CD4-positive, CD25-positive, alpha-beta regulatory T cell (primary cell): ENCODE measurements around the gene PEX11G. TPM values are rescaled to one million over a fixed set of nuclear protein-coding genes. Genes with fewer than 3 reads are reported as not detected.
A peak's percentile ranks its signal among the peaks of the same experiment; 100 is the strongest.

Source experiments
- ATAC-seq, 2 donors: fragments of 150-1000 bp; cut with Tn5 transposase; one replicate each; pipeline ENCODE4 v1.10.0; 2021; ENCODE audit warnings: low read depth in 2 of 2, moderate number of reproducible peaks in 2 of 2, moderate library complexity in 1 of 2
- DNase-seq, 3 donors: peaks; one replicate each; pipeline versions ENCODE4 v3.0.0 to v3.0.0-alpha.2; 2012 to 2022; ENCODE audit warnings: mixed read lengths in 1 of 3
- H3K27ac ChIP-seq: one replicate; pipeline ENCODE4 v1.7.0; 2013; ENCODE audit warnings: mild to moderate bottlenecking, low read length; ENCODE audit not compliant: insufficient read depth, poor library complexity, severe bottlenecking
- H3K27me3 ChIP-seq: one replicate; pipeline ENCODE4 v1.7.0; 2013; ENCODE audit warnings: low read length; ENCODE audit not compliant: control insufficient read depth, insufficient read depth
- H3K36me3 ChIP-seq: one replicate; pipeline ENCODE4 v1.7.0; 2013; ENCODE audit warnings: mild to moderate bottlenecking, low read length, moderate library complexity; ENCODE audit not compliant: control insufficient read depth, insufficient read depth
- H3K4me1 ChIP-seq: 2 replicates; pipeline ENCODE4 v1.7.0; 2013; ENCODE audit warnings: mild to moderate bottlenecking, low read length; ENCODE audit not compliant: insufficient read depth, control insufficient read depth, poor library complexity, severe bottlenecking
- H3K4me3 ChIP-seq: one replicate; pipeline ENCODE4 v1.7.0; 2013; ENCODE audit warnings: low read depth, mild to moderate bottlenecking, low read length, moderate library complexity
- H3K9me3 ChIP-seq, 2 experiments: 1 replicate in 1 of 2; 2 replicates in 1 of 2; pipeline ENCODE4 v1.7.0; 2013; ENCODE audit warnings: low read length in 2 of 2, mild to moderate bottlenecking in 1 of 2, moderate library complexity in 1 of 2; ENCODE audit not compliant: control insufficient read depth in 2 of 2
- H3K27ac Mint-ChIP-seq, 3 donors: one replicate each; pipeline ENCODE4 v1.8.0; 2020 to 2022; ENCODE audit warnings: mild to moderate bottlenecking in 3 of 3, mixed read lengths in 3 of 3, moderate library complexity in 2 of 3
- H3K27me3 Mint-ChIP-seq: one replicate; pipeline ENCODE4 v1.8.0; 2022; ENCODE audit warnings: mild to moderate bottlenecking, mixed read lengths
- H3K36me3 Mint-ChIP-seq: one replicate; pipeline ENCODE4 v1.8.0; 2020; ENCODE audit warnings: mixed read lengths
- H3K4me1 Mint-ChIP-seq, 4 donors: one replicate each; pipeline ENCODE4 v1.8.0; 2020 to 2022; ENCODE audit warnings: mixed read lengths in 4 of 4, mild to moderate bottlenecking in 1 of 4
- H3K4me3 Mint-ChIP-seq, 4 donors: one replicate each; pipeline ENCODE4 v1.8.0; 2020 to 2022; ENCODE audit warnings: mild to moderate bottlenecking in 4 of 4, mixed read lengths in 4 of 4, moderate library complexity in 3 of 4
- H3K9me3 Mint-ChIP-seq, 7 donors: one replicate each; pipeline ENCODE4 v1.8.0; 2020 to 2022; ENCODE audit warnings: mixed read lengths in 7 of 7, mild to moderate bottlenecking in 3 of 7, moderate library complexity in 2 of 7
- polyA plus RNA-seq, 4 donors: library from polyadenylated mRNA; unstranded; fragments of 300-500 nt; fragmentation: Illumina TruSeq; gene quantifications; one replicate each; pipeline ENCODE4 v1.2.3, GENCODE V29; 2021
- total RNA-seq: library from RNA; stranded (reverse); gene quantifications from one replicate; pipeline ENCODE4 v1.2.3, GENCODE V29; 2022

Gene PEX11G
- total RNA-seq (not detected), polyA plus RNA-seq (1 to 10 TPM in 2 of 4 donors, under 1 TPM in 2; 0.23 to 1.5 (median 0.76) TPM)

DNA sequence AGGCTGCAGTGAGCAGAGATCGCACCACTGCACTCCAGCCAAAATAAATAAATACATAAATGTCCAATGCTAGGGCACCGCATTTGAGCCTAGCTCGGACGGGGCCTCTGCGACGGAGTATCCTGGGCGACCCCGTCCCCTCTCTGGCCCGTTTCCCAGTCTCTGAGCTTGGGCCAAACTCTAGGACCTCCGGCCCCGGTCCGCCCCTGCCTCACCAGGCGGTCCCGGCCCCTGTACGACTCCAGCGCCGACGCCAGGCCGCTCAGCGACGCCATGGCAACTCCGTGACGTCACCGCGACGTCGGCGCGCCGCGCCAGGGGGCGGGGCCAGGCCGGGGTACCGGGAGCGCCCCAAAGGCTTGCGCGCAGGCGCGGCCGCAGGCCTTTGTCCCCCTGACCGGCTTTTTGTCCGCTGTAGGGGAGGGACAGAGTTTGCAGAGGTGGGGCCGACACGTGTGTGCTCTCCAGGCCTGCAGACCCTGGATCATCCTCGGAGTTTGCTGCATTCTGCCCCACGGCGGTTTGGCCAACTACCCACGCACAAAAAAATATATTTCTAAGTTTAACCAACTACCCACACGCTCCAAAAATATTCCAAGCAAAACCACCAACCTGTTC is at the start of gene PEX11G:
Gene PEX11G (minus strand): TSS at position 300 of the 618 bp plus-strand sequence. CDS start 25 bp downstream, at position 275.
- peaks cover 11% of the 10 kb centered on the region for H3K27me3 Mint-ChIP-seq
- peak; percentile 88 to 91 for ATAC-seq
- peaks cover 6% of the 10 kb centered on the region for H3K4me1 ChIP-seq
- H3K27ac Mint-ChIP-seq = peak within 1 kb of the TSS in 2 of 3 donors; percentile 88 to 93
- no peaks in the 10 kb centered on the region for H3K9me3 Mint-ChIP-seq
- no peaks in the 10 kb centered on the region for H3K36me3 ChIP-seq
- peak within 1 kb of the TSS; percentile 55 for H3K27ac ChIP-seq
- H3K4me3 Mint-ChIP-seq = peak within 1 kb of the TSS; percentile 89 to 92 (median 92)
- peak within 1 kb of the TSS; percentile 86 for H3K4me3 ChIP-seq
- peaks cover 6 to 10% (median 8%) of the 10 kb centered on the region in 4 donors for H3K4me1 Mint-ChIP-seq
- no peaks in the 10 kb centered on the region for H3K9me3 ChIP-seq
- H3K27me3 ChIP-seq = no peaks in the 10 kb centered on the region
- peak; percentile 85 to 87 (median 86) for DNase-seq
- H3K36me3 Mint-ChIP-seq = no peaks in the 10 kb centered on the region

DNA sequence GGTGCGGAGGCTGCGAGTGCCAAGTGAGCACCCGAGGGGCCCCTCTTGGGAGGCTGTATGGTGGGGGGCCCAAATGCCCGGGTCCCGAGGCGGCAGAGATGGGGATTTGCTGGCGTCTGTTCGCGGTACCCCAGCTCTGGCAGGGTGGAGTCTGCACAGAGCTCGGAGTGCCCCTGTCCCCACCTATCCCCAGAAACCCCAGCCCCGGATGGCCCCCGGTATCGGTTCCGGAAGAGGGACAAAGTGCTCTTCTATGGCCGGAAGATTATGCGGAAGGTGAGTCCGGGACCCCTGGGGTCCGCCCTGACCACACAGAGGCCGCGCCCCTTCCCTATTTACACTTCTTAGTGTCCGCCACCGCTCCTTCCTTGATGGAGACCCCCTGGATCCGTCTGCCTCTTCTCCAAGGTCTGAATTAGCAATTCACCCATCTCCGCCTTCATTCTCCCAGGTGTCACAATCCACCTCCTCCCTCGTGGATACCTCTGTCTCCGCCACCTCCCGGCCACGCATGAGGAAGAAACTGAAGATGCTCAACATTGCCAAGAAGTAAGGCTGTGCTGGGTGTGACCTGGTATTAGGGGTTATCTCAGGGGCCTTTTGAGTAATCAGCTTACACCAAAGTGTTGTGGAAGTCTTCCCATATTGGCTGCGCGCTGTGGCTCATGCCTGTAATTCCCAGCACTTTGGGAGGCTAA is 47.3 kb upstream of the PEX11G start:
- ATAC-seq (no peak), DNase-seq (no peak)
- Histone ChIP-seq H3K4me1 (peaks cover 36% of the 10 kb centered on the region), H3K27ac (peak overlapping the region; percentile 76), H3K36me3 (peaks cover 14% of the 10 kb centered on the region), H3K9me3 (no peaks in the 10 kb centered on the region), H3K27me3 (no peaks in the 10 kb centered on the region), H3K4me3 (peak overlapping the region; percentile 63)
- Mint-ChIP-seq H3K36me3 (peaks cover 12% of the 10 kb centered on the region), H3K4me3 (peak overlapping the region; percentile 94 to 100 (median 94)), H3K9me3 (no peaks in the 10 kb centered on the region), H3K4me1 (peaks cover 4 to 32% (median 8%) of the 10 kb centered on the region in 4 donors), H3K27ac (peak overlapping the region in 2 of 3 donors; percentile 93 to 96), H3K27me3 (no peaks in the 10 kb centered on the region)

DNA sequence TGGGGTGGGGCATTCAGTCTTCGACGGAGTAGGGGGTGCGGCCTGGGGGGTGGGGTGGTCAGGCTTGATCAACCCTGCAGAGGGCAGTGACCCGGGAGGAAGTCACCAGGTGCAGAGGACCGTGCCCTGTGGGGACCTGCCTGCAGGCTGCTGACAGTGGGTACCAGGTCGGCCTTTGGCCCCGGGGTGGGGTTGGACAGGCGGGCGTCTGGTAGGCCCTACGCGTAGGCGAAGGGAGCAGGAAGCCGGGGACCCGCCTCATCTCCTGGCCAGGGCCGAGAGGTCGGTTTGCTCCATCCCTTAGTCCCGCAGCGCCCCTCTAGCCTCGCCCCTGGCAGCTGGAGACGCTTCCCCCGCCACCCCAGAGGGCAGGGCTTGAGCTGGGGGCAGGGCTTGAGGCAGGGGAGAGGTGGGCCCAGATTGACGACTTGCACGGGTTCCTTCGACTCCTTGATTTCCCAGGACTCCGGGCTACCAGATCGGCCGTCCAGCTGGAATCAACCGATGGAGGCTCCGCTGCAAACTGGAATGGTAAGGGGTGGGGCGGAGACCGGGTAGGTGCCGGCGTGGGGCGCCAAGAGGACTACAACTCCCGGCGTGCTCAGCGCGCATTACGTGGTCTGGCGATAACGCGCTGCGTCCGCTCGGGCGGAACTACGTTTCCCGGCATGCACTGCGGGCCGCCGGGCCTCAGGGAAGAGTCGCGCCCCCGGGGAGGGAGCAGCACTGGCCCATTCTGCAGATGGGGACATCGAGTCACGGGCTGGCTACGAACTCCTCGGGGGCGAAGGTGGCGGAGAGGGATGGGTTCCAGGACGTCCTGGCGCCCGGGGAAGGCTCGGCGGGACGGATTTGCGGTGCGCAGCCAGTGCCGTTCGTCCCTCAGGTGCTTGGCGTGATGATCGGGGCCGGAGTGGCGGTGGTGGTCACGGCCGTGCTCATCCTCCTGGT is 46.5 kb upstream of the PEX11G start, which contains the start of gene PNPLA6:
Gene PNPLA6 (plus strand): TSS at position 671 of the 951 bp plus-strand sequence. CDS start 72 bp downstream, at position 743.
- H3K4me1 Mint-ChIP-seq = peaks cover 4 to 32% (median 8%) of the 10 kb centered on the region in 4 donors
- peak within 1 kb of the TSS; percentile 87 to 96 (median 93) for H3K27ac Mint-ChIP-seq
- Histone ChIP-seq H3K4me3 (peak within 1 kb of the TSS; percentile 86), H3K36me3 (peaks cover 10% of the 10 kb centered on the region), H3K27me3 (no peaks in the 10 kb centered on the region), H3K27ac (peak within 1 kb of the TSS; percentile 76), H3K4me1 (peaks cover 36% of the 10 kb centered on the region), H3K9me3 (no peaks in the 10 kb centered on the region)
- peaks cover 12% of the 10 kb centered on the region for H3K36me3 Mint-ChIP-seq
- DNase-seq (peak; percentile 89 to 95 (median 92)), ATAC-seq (peak; percentile 82 to 84)
- H3K4me3 Mint-ChIP-seq = peak within 1 kb of the TSS; percentile 94 to 100 (median 94)
- no peaks in the 10 kb centered on the region for H3K27me3 Mint-ChIP-seq
- no peaks in the 10 kb centered on the region for H3K9me3 Mint-ChIP-seq

DNA sequence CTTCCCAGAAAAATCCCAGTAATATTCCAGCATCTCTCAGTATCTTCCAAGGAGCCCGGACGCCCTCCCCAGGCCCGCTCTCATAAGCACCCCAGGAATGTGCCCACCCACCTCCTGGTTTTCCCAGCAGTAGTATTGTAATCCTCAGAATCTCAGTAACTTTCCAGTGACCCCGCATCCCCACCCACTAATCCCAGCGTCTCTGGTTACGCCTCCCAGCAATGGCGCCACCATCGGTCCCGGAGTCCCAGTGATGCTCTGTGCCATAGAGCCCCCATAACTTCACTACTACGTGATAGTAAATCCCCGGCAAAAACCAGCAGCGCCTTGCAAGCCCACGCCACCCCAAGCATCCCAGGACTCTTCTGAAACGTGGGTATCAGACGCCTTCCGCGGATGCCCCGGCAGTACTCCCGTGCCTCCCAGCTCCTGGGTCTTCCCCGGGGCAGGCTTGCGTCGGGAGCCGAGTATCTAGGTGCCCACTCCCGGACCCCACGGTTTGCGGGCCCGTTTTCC is 45.8 kb upstream of the PEX11G start:
- Mint-ChIP-seq H3K27me3 (no peaks in the 10 kb centered on the region), H3K4me1 (peaks cover 4 to 32% (median 8%) of the 10 kb centered on the region in 4 donors), H3K36me3 (peaks cover 11% of the 10 kb centered on the region), H3K27ac (peak overlapping the region; percentile 56 to 91 (median 88)), H3K4me3 (peak overlapping the region; percentile 94 to 100 (median 94)), H3K9me3 (no peaks in the 10 kb centered on the region)
- H3K4me1 ChIP-seq = peaks cover 36% of the 10 kb centered on the region
- no peaks in the 10 kb centered on the region for H3K9me3 ChIP-seq
- DNase-seq (peak in 2 of 3 donors; percentile 15 to 52), ATAC-seq (no peak)
- no peaks in the 10 kb centered on the region for H3K27me3 ChIP-seq
- H3K27ac ChIP-seq = peak overlapping the region; percentile 76
- H3K4me3 ChIP-seq = peak overlapping the region; percentile 86
- H3K36me3 ChIP-seq = peaks cover 7% of the 10 kb centered on the region

- H3K27me3 ChIP-seq = no peaks in the 10 kb centered on the region
Observed at GRCh38 chr19:7533925-7534480, 45.2 kb upstream of the PEX11G start.

DNA sequence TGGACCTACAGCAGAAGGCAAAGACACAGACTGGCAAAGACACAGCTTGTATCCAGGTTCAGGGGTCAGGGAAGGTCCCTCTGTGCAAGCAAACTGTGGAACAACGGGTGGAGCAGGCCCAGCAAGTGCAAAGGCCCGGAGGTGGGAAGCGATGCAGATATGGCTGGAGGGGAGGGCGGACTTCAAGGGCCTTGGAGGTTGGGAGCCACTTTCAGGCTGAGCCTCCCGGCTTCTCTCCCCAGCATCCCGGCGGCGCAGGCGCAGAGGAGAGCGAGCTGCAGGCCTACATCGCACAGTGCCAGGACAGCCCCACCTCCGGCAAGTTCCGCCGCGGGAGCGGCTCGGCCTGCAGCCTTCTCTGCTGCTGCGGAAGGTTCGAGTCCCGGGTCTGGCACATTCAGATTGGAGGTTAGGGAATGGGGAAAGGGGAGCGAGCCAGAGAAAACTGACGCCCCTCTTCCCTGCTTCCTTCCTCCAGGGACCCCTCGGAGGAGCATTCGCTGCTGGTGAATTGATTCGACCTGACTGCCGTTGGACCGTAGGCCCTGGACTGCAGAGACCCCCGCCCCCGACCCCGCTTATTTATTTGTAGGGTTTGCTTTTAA is 44.5 kb upstream of the PEX11G start:
- Mint-ChIP-seq H3K4me1 (peaks cover 4 to 32% (median 8%) of the 10 kb centered on the region in 4 donors), H3K4me3 (peak overlapping the region; percentile 94 to 100 (median 94)), H3K36me3 (peaks cover 7% of the 10 kb centered on the region), H3K27me3 (no peaks in the 10 kb centered on the region), H3K9me3 (no peaks in the 10 kb centered on the region), H3K27ac (peak overlapping the region in 2 of 3 donors; percentile 62 to 69)
- no peak for ATAC-seq
- Histone ChIP-seq H3K9me3 (no peaks in the 10 kb centered on the region), H3K36me3 (peaks cover 5% of the 10 kb centered on the region), H3K4me3 (no peak overlapping the region), H3K27ac (peak overlapping the region; percentile 14), H3K27me3 (no peaks in the 10 kb centered on the region), H3K4me1 (peaks cover 36% of the 10 kb centered on the region)
- DNase-seq = no peak

More at GRCh38 chr19:7533925-7534480, 45.2 kb upstream of the PEX11G start:
- ATAC-seq = peak; percentile 61 to 63
- Mint-ChIP-seq H3K4me1 (peaks cover 4 to 32% (median 8%) of the 10 kb centered on the region in 4 donors), H3K9me3 (no peaks in the 10 kb centered on the region), H3K36me3 (peaks cover 11% of the 10 kb centered on the region), H3K4me3 (peak overlapping the region; percentile 94 to 100 (median 94)), H3K27me3 (no peaks in the 10 kb centered on the region), H3K27ac (peak overlapping the region; percentile 56 to 91 (median 88))
- no peaks in the 10 kb centered on the region for H3K9me3 ChIP-seq
- peak; percentile 81 to 93 (median 81) for DNase-seq
- H3K4me3 ChIP-seq = peak overlapping the region; percentile 86
- H3K4me1 ChIP-seq = peaks cover 36% of the 10 kb centered on the region
- H3K27ac ChIP-seq = peak overlapping the region; percentile 76
- peaks cover 7% of the 10 kb centered on the region for H3K36me3 ChIP-seq
